AG04449 (cell line): Measurements from ENCODE around the gene SRSF5.

Source experiments
- CTCF ChIA-PET: fragments of 350-600 bp; formaldehyde crosslinking; extraction: SDS; loops from one replicate; lab custom pipeline; 2021; ENCODE audit warnings: antibody characterized with exemption; lab: Yijun Ruan, JAX
- POLR2A ChIA-PET: fragments of 400-600, 350-600 bp; formaldehyde crosslinking; extraction: SDS; loops from one replicate; lab custom pipeline; 2020; ENCODE audit warnings: antibody characterized with exemption, inconsistent platforms; lab: Yijun Ruan, JAX
- DNase-seq: peaks from one replicate; pipeline ENCODE4 v3.0.0-alpha.2; 2010; ENCODE audit warnings: low read depth, low spot score
- H3K4me3 ChIP-seq: 2 replicates; pipeline ENCODE4 v1.5.1; 2011; ENCODE audit warnings: low read depth, mild to moderate bottlenecking, control low read depth, low read length
- TF ChIP-seq, protein P1 (sequence below): IDR thresholded peaks from one replicate; pipeline ENCODE4 v1.5.1; 2011; ENCODE audit warnings: mild to moderate bottlenecking, moderate library complexity, low read length, control low read depth, inconsistent platforms; ENCODE audit not compliant: insufficient read depth; ENCODE audit errors: missing control alignments

SRSF5 gene

DNA sequence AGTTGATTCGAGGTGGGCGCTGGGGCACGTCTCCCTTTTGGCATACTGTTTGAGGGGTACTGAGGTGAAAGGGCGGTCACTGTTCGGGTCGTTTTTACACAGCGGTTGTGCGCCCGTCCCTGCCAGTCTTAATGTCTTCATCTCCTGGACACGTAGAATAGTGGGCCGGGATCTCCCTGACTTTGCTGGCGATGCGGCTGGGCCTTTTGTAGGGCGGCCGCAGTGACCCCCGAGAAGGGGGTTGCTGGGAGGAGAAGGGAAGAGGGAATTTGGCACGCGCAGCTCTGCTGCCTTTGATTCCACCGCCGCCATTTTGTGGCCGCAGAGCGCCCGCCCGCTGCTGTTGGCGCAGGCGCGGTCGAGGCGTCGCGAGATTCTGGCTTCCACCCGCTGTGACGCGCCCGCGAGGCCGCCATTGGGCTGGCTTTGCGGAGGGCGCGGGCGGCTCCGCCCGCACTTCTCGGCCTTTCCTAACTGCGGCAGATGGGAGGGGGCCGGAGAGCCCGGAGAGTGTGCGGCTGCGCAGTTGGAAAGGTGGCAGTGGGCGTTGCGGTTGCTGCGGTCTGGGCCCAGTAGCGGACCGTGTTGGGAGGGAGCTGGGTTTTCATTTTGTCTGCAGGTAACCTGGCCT lies 542 bp downstream of the SRSF5 start:
- ChIA-PET CTCF (interaction anchor here (1.8 kb wide), 1 partner anchor 182 kb away, joined by 4 read pairs; no protein-coding TSS in a partner anchor), POLR2A (interaction anchor here (0.6 to 2.3 kb wide), 10 partner anchors 8 to 932 kb away, joined by 3 to 7 read pairs (median 3); no protein-coding TSS in a partner anchor)
- peak overlapping the region; percentile 99 for H3K4me3 ChIP-seq
- peak; percentile 38 for DNase-seq
- TF ChIP-seq, protein P1, sequence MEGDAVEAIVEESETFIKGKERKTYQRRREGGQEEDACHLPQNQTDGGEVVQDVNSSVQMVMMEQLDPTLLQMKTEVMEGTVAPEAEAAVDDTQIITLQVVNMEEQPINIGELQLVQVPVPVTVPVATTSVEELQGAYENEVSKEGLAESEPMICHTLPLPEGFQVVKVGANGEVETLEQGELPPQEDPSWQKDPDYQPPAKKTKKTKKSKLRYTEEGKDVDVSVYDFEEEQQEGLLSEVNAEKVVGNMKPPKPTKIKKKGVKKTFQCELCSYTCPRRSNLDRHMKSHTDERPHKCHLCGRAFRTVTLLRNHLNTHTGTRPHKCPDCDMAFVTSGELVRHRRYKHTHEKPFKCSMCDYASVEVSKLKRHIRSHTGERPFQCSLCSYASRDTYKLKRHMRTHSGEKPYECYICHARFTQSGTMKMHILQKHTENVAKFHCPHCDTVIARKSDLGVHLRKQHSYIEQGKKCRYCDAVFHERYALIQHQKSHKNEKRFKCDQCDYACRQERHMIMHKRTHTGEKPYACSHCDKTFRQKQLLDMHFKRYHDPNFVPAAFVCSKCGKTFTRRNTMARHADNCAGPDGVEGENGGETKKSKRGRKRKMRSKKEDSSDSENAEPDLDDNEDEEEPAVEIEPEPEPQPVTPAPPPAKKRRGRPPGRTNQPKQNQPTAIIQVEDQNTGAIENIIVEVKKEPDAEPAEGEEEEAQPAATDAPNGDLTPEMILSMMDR: no peak

DNA sequence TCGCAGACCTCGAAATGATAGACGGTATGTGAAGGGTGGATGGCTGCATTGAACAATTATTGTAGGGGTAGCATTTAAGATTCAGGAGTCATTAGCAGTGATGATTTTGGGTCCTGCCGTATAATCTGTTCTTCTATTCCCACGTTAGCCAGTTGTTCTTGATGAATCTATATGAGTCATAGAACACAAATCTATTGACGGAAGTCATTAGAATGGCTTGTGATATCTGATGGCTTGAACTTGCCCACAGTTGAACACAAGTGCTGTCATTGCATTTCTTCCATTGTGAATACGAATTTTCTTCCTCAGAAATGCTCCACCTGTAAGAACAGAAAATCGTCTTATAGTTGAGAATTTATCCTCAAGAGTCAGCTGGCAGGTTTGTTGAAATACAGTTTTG lies 1.9 kb downstream of the SRSF5 start:
- TF ChIP-seq, protein P1: no peak
- DNase-seq: no peak
- ChIA-PET POLR2A (no interaction called here), CTCF (interaction anchor here (1.8 kb wide), 1 partner anchor 184 kb away, joined by 4 read pairs; no protein-coding TSS in a partner anchor)
- peak overlapping the region; percentile 99 for H3K4me3 ChIP-seq

DNA sequence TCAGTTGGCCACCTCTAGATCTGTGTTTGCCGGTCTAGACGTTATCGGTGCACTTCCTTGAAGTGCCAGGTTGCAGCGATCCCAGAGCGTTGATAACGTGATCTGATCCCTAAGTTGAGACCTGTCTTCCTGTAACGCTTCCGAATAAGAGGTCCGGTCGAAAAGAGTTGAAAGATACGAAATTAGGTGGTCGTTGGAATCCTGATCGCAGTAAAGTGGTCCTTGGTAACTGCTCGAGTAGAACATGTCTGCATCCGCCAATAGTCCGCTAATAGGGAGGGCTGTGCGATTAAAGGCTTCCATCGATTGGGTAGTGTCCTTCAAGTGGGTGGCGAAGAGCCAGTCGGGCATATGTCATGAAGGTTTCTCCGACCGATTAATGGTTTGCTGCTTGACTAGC lies 2.7 kb downstream of the SRSF5 start:
- TF ChIP-seq, protein P1: no peak
- ChIA-PET POLR2A (no interaction called here), CTCF (no interaction called here)
- no peak for DNase-seq
- no peak overlapping the region for H3K4me3 ChIP-seq

DNA sequence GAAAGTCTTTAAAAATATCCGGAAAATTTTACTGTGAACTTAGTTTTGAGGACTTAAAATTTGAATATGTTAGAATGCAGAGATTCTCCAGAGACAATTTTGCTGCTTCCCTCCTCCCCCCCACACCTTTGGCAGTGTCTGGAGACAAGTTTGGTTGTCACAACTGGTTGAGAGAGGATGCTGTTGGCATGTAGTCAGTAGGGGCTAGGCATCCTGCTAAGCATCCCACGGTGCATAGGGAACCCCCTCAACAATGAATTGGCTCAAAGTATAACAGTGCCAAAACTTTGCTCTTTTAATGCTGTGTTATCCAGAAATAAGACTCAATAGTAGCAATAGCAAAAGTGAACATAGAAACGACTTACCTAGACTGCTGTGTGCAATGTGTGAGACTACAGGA lies 3.6 kb downstream of the SRSF5 start:
- no peak overlapping the region for H3K4me3 ChIP-seq
- ChIA-PET CTCF (no interaction called here), POLR2A (no interaction called here)
- DNase-seq: no peak
- TF ChIP-seq, protein P1: no peak

DNA sequence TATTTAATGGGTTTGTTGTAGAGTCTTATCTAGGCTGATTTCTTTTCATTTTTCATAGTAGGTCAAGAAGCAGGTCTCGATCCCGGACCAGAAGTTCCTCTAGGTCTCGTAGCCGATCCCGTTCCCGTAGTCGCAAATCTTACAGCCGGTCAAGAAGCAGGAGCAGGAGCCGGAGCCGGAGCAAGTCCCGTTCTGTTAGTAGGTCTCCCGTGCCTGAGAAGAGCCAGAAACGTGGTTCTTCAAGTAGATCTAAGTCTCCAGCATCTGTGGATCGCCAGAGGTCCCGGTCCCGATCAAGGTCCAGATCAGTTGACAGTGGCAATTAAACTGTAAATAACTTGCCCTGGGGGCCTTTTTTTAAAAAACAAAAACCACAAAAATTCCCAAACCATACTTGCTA lies 4.2 kb downstream of the SRSF5 start:
- DNase-seq: no peak
- TF ChIP-seq, protein P1: no peak
- H3K4me3 ChIP-seq: no peak overlapping the region
- ChIA-PET POLR2A (no interaction called here), CTCF (interaction anchor here (1.2 to 2.8 kb wide), 2 partner anchors 10 to 192 kb away, joined by 4 to 8 read pairs; no protein-coding TSS in a partner anchor)

DNA sequence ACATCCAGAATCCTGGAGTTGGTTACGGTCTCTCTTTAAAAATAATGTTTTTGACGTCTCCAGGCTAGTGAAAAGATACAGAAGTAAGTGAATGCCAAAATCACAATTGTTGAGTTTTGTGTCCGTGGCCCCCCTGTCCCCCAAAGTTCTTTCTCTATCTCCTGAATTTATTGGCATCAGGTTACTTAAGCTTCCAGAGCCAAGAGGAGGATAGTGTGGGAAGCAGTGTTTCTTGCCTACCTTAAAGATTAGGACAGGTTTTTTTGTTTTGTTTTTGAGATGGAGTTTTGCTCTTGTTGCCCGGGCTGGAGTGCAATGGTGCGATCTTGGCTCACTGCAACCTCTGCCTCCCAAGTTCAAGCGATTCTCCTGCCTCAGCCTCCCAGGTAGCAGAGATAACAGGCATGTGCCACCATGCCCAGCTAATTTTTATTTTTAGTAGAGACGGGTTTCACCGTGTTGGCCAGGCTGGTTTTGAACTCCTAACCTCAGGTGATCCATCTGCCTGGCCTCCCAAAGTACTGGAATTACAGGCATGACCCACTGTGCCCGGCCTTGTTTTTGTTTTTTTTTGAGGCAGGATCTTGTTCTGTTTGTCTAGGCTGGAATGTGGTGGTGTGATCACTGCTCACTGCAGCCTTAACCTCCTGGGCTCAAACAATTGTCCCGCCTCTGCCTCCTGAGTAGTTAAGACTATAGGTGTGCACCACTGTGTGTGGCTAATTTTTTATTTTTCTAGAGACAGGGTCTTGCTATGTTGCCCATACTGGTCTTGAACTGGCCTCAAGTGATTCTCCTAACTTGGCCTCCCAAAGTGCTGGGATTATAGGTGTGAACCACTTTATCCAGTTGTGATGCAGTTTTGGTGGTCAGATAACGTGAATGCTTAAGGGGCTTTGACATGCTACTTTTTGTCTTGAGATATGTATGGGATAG lies 5.4 kb downstream of the SRSF5 start:
- no peak overlapping the region for H3K4me3 ChIP-seq
- TF ChIP-seq, protein P1: no peak
- DNase-seq: no peak
- ChIA-PET POLR2A (no interaction called here), CTCF (interaction anchor here (1.2 to 2.8 kb wide), 2 partner anchors 9 to 193 kb away, joined by 4 to 8 read pairs; no protein-coding TSS in a partner anchor)
